MM.1S (cell line): ENCODE measurements around the gene BTBD18.

Experiments
- DNase-seq: peaks from one replicate; pipeline ENCODE4 v3.0.0-alpha.2; 2015
- H2AFZ ChIP-seq: fragments of 300-600 bp; sonication (generic); 2 replicates; pipeline ENCODE4 v1.6.0; 2016; ENCODE audit warnings: antibody characterized with exemption, low read length
- H3F3A ChIP-seq: fragments of 300-600 bp; sonication (generic); 2 replicates; pipeline ENCODE4 v1.6.1; 2016; ENCODE audit warnings: mild to moderate bottlenecking, antibody characterized with exemption, low read length, moderate library complexity, mixed read lengths; ENCODE audit not compliant: insufficient read depth
- H3K27ac ChIP-seq: fragments of 300-600 bp; sonication (generic); 2 replicates; pipeline ENCODE4 v1.5.1; 2016; ENCODE audit warnings: mild to moderate bottlenecking, low read length
- H3K27me3 ChIP-seq: fragments of 300-600 bp; sonication (generic); replicated peaks from 2 replicates; pipeline ENCODE4 v1.6.0; 2016; ENCODE audit warnings: low read length; ENCODE audit not compliant: insufficient read depth
- H3K36me3 ChIP-seq: fragments of 300-600 bp; sonication (generic); replicated peaks from 2 replicates; pipeline ENCODE4 v1.6.1; 2016; ENCODE audit warnings: mild to moderate bottlenecking, low read length, mixed read lengths; ENCODE audit not compliant: insufficient read depth
- H3K4me1 ChIP-seq: fragments of 300-600 bp; sonication (generic); 2 replicates; pipeline ENCODE4 v1.6.1; 2016; ENCODE audit warnings: low read length, mixed read lengths
- H3K4me2 ChIP-seq: fragments of 300-600 bp; sonication (generic); 2 replicates; pipeline ENCODE4 v1.6.0; 2016; ENCODE audit warnings: low read depth, low read length
- H3K4me3 ChIP-seq: fragments of 300-600 bp; sonication (generic); 2 replicates; pipeline ENCODE4 v1.5.1; 2016; ENCODE audit warnings: low read length, mixed read lengths
- H3K79me2 ChIP-seq: fragments of 300-600 bp; sonication (generic); 2 replicates; pipeline ENCODE4 v1.6.1; 2016; ENCODE audit warnings: mixed run types, low read length, mixed read lengths
- H3K9ac ChIP-seq: fragments of 300-600 bp; sonication (generic); 2 replicates; pipeline ENCODE4 v1.6.1; 2016; ENCODE audit warnings: low read length, mixed read lengths
- H3K9me2 ChIP-seq: fragments of 300-600 bp; sonication (generic); replicated peaks from 2 replicates; pipeline ENCODE4 v1.6.1; 2016; ENCODE audit warnings: mild to moderate bottlenecking, low read length, mixed read lengths; ENCODE audit not compliant: insufficient read depth
- H3K9me3 ChIP-seq: fragments of 300-600 bp; sonication (generic); replicated peaks from 2 replicates; pipeline ENCODE4 v1.6.1; 2016; ENCODE audit warnings: mild to moderate bottlenecking, low read length, mixed read lengths; ENCODE audit not compliant: insufficient read depth
- H4K20me1 ChIP-seq: fragments of 300-600 bp; sonication (generic); 2 replicates; pipeline ENCODE4 v1.6.1; 2016; ENCODE audit warnings: mild to moderate bottlenecking, low read length, moderate library complexity, mixed read lengths; ENCODE audit not compliant: insufficient read depth
- CTCF ChIP-seq: fragments of 300-600 bp; sonication (generic); IDR thresholded peaks from 2 replicates; pipeline ENCODE4 v1.5.1; 2016; ENCODE audit warnings: antibody characterized with exemption, low read length, mixed read lengths
- EZH2 ChIP-seq: fragments of 300-600 bp; sonication (generic); optimal IDR thresholded peaks from 2 replicates; pipeline ENCODE3; 2017; ENCODE audit warnings: low read depth, mild to moderate bottlenecking, antibody characterized with exemption, low read length, mixed read lengths
- EZH2phosphoT487 ChIP-seq: fragments of 300-600 bp; sonication (generic); IDR thresholded peaks from 2 replicates; pipeline ENCODE4 v1.6.1; 2018; ENCODE audit warnings: antibody characterized with exemption, low read length

Gene BTBD18

GRCh38 chr11:57742087-57742452, 9.5 kb downstream of the BTBD18 start:
- TF ChIP-seq CTCF, result no peak
- TF ChIP-seq EZH2, result no peak
- no peak for TF ChIP-seq EZH2phosphoT487
- H2AFZ ChIP-seq, result peak overlapping the region; percentile 55
- H3K4me3 ChIP-seq, result peak overlapping the region; percentile 84
- peak overlapping the region; percentile 92 for H3K9ac ChIP-seq
- no peaks in the 10 kb centered on the region for H4K20me1 ChIP-seq
- H3K4me1 ChIP-seq, result 0 out of 2 replicates have a peak, but pooled peaks cover 5% of the 10 kb centered on the region
- no peaks in the 10 kb centered on the region for H3K9me2 ChIP-seq
- peak overlapping the region; percentile 89 for H3K4me2 ChIP-seq
- H3F3A ChIP-seq, result peaks cover 6% of the 10 kb centered on the region
- no peak for DNase-seq
- H3K27me3 ChIP-seq, result no peaks in the 10 kb centered on the region
- H3K79me2 ChIP-seq, result peaks cover 40% of the 10 kb centered on the region
- H3K27ac ChIP-seq, result peak overlapping the region; percentile 70; the same call in 1 of the 2 replicates
- H3K9me3 ChIP-seq, result no peaks in the 10 kb centered on the region
- peaks cover 4% of the 10 kb centered on the region for H3K36me3 ChIP-seq

GRCh38 chr11:57741132-57742086, 10.2 kb downstream of the BTBD18 start, which contains the start of gene SELENOH:
Gene SELENOH (plus strand): TSS chr11:57741491. CDS start chr11:57741596, 105 bp downstream.
- Histone ChIP-seq H3K4me1 (0 out of 2 replicates have a peak, but pooled peaks cover 5% of the 10 kb centered on the region), H3F3A (peaks cover 6% of the 10 kb centered on the region), H3K4me3 (peak within 1 kb of the TSS; percentile 84), H3K9me2 (no peaks in the 10 kb centered on the region), H4K20me1 (no peaks in the 10 kb centered on the region), H3K27me3 (no peaks in the 10 kb centered on the region), H3K36me3 (peaks cover 4% of the 10 kb centered on the region), H3K79me2 (peaks cover 47% of the 10 kb centered on the region), H3K4me2 (peak within 1 kb of the TSS; percentile 89), H3K9ac (peak within 1 kb of the TSS; percentile 92), H3K9me3 (no peaks in the 10 kb centered on the region), H2AFZ (peak within 1 kb of the TSS; percentile 55), H3K27ac (peak within 1 kb of the TSS; percentile 70)
- TF ChIP-seq EZH2 (no peak), CTCF (no peak), EZH2phosphoT487 (no peak)
- DNase-seq, result peak; percentile 96

- no peaks in the 10 kb centered on the region for H4K20me1 ChIP-seq
- TF ChIP-seq EZH2, result no peak
- TF ChIP-seq CTCF, result no peak
- peak overlapping the region; percentile 15; the same call in 1 of the 2 replicates for H3K4me3 ChIP-seq
- no peaks in the 10 kb centered on the region; the same call in 1 of the 2 replicates for H3K36me3 ChIP-seq
- H3K79me2 ChIP-seq, result peaks cover 71% of the 10 kb centered on the region
- H3K9me3 ChIP-seq, result no peaks in the 10 kb centered on the region
- peak; percentile 64 for DNase-seq
- peak overlapping the region; percentile 61 for H3K4me2 ChIP-seq
- H3F3A ChIP-seq, result peaks cover 8% of the 10 kb centered on the region
- H3K27ac ChIP-seq, result peak overlapping the region; percentile 70; the same call in 1 of the 2 replicates
- H3K9me2 ChIP-seq, result no peaks in the 10 kb centered on the region
- H3K4me1 ChIP-seq, result peaks cover 12% of the 10 kb centered on the region
- 0 out of 2 replicates have a peak overlapping the region, but pooled peaks have one; percentile 16 for H2AFZ ChIP-seq
- H3K27me3 ChIP-seq, result no peaks in the 10 kb centered on the region
- peak overlapping the region; percentile 26; the same call in 1 of the 2 replicates for H3K9ac ChIP-seq
These were observed 15.9 kb downstream of the BTBD18 start for GRCh38 chr11:57735619-57736298.
